Measurements from ENCODE around the gene ZNF771. TPM values are rescaled to one million over a fixed set of nuclear protein-coding genes. Genes with fewer than 3 reads are reported as not detected.

The ZNF771 gene
- total and polyA plus RNA-seq, 9 of the 15 experiments (the other 6 are each of a cell fraction or from before 2014, with no cell fraction given), result 1.5 to 12.6 (median 4.4) TPM

DNA sequence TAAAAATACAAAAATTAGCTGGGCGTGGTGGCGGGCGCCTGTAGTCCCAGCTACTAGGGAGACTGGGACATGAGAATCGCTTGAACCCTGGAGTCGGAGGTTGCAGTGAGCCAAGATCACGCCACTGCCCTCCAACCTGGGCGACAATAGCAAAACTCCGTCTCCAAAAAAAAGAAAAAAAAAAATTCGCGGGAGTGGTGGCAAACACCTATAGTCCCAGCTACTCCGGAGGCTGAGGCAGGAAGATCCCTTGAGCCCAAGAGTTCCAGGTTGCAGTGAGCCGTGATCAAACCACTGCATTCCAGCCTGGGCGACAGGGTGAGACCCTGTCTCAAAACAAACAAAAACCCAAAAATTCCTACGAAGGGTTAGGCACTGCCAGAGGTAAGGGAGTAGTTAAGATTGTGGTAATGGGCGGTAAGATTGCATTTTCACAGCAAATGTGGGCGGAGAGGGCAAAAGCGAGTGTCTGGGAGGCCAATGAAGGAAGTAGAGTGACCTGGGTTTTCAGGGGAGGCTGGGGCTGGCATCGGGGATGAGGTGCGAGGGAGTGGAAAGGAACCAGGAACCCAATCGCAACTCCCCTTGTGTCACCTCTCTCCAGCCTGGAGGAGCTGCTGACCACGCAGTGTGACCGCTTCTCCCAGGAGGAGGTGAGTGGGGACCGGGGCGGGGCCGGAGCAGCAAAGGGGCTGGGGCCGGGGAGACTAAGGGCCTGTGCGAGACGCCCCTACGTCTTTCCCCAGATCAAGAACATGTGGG, 30.2 kb upstream of the ZNF771 start:
- ChIA-PET CTCF (ENCODE audit: low intra/inter-chr PET ratio) (no interaction called here), POLR2A (interaction anchor here (0.6 to 2.3 kb wide), 4 partner anchors 12 to 519 kb away, joined by 3 to 6 read pairs (median 4); partner anchors contain the start of gene CTF1)
- no peaks in the 10 kb centered on the region for H4K20me1 ChIP-seq (replicated peaks; ENCODE audit: control insufficient read depth, insufficient read depth, low read length)
- peaks cover 16% of the 10 kb centered on the region for H3K79me2 ChIP-seq (ENCODE audit: control insufficient read depth, insufficient read depth, low read length)
- H3K4me3 ChIP-seq, result peak overlapping the region; percentile 55
- DNase-seq (ENCODE audit: extremely low read depth in 1 of 4, low spot score in 3 of 4) (peak in 3 of 4 experiments; percentile 81 to 85 (median 84)), FAIRE-seq (no peak), ATAC-seq (no peak)
- no peaks in the 10 kb centered on the region for H3K9me1 ChIP-seq (ENCODE audit: control insufficient read depth, insufficient read depth, low read length)
- peak overlapping the region; percentile 81 to 88 for H3K9ac ChIP-seq (ENCODE audit: insufficient read depth in 1 of 2, low read depth in 2 of 2, low read length in 2 of 2)
- peak overlapping the region; percentile 68 for H2AFZ ChIP-seq (ENCODE audit: low read depth, low read length)
- peak overlapping the region; percentile 81 for H3K4me2 ChIP-seq (ENCODE audit: insufficient read depth, low read length)
- peak overlapping the region; percentile 92 for H3K27ac ChIP-seq (ENCODE audit: extremely low read depth, low read depth, low read length)
- in situ Hi-C loops (cut with MboI) (no loop called here), intact Hi-C loops (cut with micrococcal nuclease) (loop anchor here (10.0 kb wide), 1 partner anchor 312 kb away; the partner anchor contains the start of gene ALDOA)
- BruUV-seq (replicated peaks), result no TSS peak
- WGBS (ENCODE audit: insufficient coverage, low coverage, missing lambda C conversion rate), result 36% methylated on average over 18 of the region's 29 CpGs
- H3K9me3 ChIP-seq (replicated peaks; ENCODE audit: control insufficient read depth, insufficient read depth, low read depth, low read length), result no peaks in the 10 kb centered on the region
- peaks cover 7% of the 10 kb centered on the region; the same call in 1 of the 3 replicates for H3K36me3 ChIP-seq (ENCODE audit: control insufficient read depth, insufficient read depth, low read length)
- peaks cover 43 to 65% of the 10 kb centered on the region in 2 experiments for H3K4me1 ChIP-seq (replicated peaks in 1 of 2; ENCODE audit: control insufficient read depth in 2 of 2, insufficient read depth in 2 of 2, low read length in 2 of 2)
- no peaks in the 10 kb centered on the region for H3K27me3 ChIP-seq (ENCODE audit: control insufficient read depth in 2 of 2, insufficient read depth in 2 of 2, low read length in 2 of 2)
- TF ChIP-seq RBBP5 (IDR thresholded peaks at IDR 0.05; ENCODE audit: borderline replicate concordance, insufficient read depth, low read length, poor library complexity, severe bottlenecking) (no peak), ZNF668 (CRISPR knock-in tag; IDR thresholded peaks at IDR 0.05) (no peak), SP1 (CRISPR knock-in tag; IDR thresholded peaks at IDR 0.05) (no peak), ZNF175 (CRISPR knock-in tag; IDR thresholded peaks at IDR 0.05; ENCODE audit: low read depth) (peak; percentile 78), L3MBTL2 (IDR thresholded peaks at IDR 0.05) (no peak), NELFE (IDR thresholded peaks at IDR 0.05; ENCODE audit: insufficient read depth, insufficient read length) (no peak), ZSCAN29 (IDR thresholded peaks at IDR 0.05) (no peak), POLR3A (IDR thresholded peaks at IDR 0.05; ENCODE audit: borderline replicate concordance, extremely low read depth, insufficient read depth, insufficient read length) (no peak), SRSF9 (IDR thresholded peaks at IDR 0.05; ENCODE audit: borderline replicate concordance, low read depth, low read length) (no peak), RB1 (IDR thresholded peaks at IDR 0.05; ENCODE audit: low read depth) (no peak), ETV1 (tag; conservative IDR thresholded peaks at IDR 0.05; ENCODE audit: low read depth) (no peak)
- TF ChIP-seq, protein P1, sequence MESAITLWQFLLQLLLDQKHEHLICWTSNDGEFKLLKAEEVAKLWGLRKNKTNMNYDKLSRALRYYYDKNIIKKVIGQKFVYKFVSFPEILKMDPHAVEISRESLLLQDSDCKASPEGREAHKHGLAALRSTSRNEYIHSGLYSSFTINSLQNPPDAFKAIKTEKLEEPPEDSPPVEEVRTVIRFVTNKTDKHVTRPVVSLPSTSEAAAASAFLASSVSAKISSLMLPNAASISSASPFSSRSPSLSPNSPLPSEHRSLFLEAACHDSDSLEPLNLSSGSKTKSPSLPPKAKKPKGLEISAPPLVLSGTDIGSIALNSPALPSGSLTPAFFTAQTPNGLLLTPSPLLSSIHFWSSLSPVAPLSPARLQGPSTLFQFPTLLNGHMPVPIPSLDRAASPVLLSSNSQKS (CRISPR knock-in tag; IDR thresholded peaks at IDR 0.05), result no peak
- TF ChIP-seq, protein P2, sequence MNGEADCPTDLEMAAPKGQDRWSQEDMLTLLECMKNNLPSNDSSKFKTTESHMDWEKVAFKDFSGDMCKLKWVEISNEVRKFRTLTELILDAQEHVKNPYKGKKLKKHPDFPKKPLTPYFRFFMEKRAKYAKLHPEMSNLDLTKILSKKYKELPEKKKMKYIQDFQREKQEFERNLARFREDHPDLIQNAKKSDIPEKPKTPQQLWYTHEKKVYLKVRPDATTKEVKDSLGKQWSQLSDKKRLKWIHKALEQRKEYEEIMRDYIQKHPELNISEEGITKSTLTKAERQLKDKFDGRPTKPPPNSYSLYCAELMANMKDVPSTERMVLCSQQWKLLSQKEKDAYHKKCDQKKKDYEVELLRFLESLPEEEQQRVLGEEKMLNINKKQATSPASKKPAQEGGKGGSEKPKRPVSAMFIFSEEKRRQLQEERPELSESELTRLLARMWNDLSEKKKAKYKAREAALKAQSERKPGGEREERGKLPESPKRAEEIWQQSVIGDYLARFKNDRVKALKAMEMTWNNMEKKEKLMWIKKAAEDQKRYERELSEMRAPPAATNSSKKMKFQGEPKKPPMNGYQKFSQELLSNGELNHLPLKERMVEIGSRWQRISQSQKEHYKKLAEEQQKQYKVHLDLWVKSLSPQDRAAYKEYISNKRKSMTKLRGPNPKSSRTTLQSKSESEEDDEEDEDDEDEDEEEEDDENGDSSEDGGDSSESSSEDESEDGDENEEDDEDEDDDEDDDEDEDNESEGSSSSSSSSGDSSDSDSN (IDR thresholded peaks at IDR 0.05; ENCODE audit: borderline replicate concordance in 1 of 2, low read depth in 2 of 2, low read length in 2 of 2), result 0 out of 4 replicates have a peak, but pooled peaks of 1 of the 2 experiments have one; percentile 28
- TF ChIP-seq, protein P3, sequence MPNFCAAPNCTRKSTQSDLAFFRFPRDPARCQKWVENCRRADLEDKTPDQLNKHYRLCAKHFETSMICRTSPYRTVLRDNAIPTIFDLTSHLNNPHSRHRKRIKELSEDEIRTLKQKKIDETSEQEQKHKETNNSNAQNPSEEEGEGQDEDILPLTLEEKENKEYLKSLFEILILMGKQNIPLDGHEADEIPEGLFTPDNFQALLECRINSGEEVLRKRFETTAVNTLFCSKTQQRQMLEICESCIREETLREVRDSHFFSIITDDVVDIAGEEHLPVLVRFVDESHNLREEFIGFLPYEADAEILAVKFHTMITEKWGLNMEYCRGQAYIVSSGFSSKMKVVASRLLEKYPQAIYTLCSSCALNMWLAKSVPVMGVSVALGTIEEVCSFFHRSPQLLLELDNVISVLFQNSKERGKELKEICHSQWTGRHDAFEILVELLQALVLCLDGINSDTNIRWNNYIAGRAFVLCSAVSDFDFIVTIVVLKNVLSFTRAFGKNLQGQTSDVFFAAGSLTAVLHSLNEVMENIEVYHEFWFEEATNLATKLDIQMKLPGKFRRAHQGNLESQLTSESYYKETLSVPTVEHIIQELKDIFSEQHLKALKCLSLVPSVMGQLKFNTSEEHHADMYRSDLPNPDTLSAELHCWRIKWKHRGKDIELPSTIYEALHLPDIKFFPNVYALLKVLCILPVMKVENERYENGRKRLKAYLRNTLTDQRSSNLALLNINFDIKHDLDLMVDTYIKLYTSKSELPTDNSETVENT (CRISPR knock-in tag; IDR thresholded peaks at IDR 0.05), result no peak

All from K562 (cell line).